GM10248 (cell line): ENCODE results near the gene MAP1LC3B2.

Experiments used
- CTCF ChIA-PET: fragments of 300-600 bp; sonication (Branson Sonifier 250); formaldehyde crosslinking; extraction: SDS; loops from one replicate; lab custom pipeline; 2021; ENCODE audit warnings: antibody characterized with exemption; lab: Yijun Ruan, JAX
- POLR2A ChIA-PET: fragments of 350-650 bp; sonication (Branson Sonifier 250); formaldehyde crosslinking; extraction: SDS; loops from one replicate; lab custom pipeline; 2020; ENCODE audit warnings: antibody characterized with exemption; lab: Yijun Ruan, JAX
- DNase-seq: peaks from one replicate; pipeline ENCODE4 v3.0.0; 2012; ENCODE audit errors: extremely low spot score
- TF ChIP-seq, protein P1 (sequence below): IDR thresholded peaks from 2 replicates; pipeline ENCODE4 v1.5.1; 2012; ENCODE audit warnings: mild to moderate bottlenecking, low read depth; ENCODE audit errors: extremely low read depth, missing control alignments, control extremely low read depth

MAP1LC3B2 gene

DNA sequence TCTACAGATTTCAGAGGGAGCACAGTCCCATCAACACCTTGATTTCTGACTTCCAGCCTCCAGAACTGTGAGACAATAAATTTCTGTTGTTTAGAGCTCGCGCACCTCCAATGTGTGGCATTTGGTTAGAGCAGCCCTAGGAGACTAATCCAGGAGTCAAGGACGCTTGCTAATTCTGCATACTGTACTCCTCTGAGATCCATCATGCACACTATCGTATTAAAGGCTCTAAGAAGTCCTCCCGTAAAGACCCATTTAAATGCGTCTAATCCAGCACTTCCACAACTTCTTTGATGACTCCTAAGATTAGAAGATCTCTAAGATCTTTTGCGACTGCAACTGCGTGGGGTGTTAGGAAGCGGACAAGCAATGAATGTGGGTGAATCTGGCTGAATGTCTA, 30.4 kb downstream of the MAP1LC3B2 start:
- ChIA-PET POLR2A (no interaction called here), CTCF (interaction anchor here (1.2 to 2.6 kb wide), 2 partner anchors 10 to 11 kb away, joined by 5 to 7 read pairs (median 5); no protein-coding TSS in a partner anchor)
- TF ChIP-seq, protein P1, sequence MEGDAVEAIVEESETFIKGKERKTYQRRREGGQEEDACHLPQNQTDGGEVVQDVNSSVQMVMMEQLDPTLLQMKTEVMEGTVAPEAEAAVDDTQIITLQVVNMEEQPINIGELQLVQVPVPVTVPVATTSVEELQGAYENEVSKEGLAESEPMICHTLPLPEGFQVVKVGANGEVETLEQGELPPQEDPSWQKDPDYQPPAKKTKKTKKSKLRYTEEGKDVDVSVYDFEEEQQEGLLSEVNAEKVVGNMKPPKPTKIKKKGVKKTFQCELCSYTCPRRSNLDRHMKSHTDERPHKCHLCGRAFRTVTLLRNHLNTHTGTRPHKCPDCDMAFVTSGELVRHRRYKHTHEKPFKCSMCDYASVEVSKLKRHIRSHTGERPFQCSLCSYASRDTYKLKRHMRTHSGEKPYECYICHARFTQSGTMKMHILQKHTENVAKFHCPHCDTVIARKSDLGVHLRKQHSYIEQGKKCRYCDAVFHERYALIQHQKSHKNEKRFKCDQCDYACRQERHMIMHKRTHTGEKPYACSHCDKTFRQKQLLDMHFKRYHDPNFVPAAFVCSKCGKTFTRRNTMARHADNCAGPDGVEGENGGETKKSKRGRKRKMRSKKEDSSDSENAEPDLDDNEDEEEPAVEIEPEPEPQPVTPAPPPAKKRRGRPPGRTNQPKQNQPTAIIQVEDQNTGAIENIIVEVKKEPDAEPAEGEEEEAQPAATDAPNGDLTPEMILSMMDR: no peak
- DNase-seq: no peak

DNA sequence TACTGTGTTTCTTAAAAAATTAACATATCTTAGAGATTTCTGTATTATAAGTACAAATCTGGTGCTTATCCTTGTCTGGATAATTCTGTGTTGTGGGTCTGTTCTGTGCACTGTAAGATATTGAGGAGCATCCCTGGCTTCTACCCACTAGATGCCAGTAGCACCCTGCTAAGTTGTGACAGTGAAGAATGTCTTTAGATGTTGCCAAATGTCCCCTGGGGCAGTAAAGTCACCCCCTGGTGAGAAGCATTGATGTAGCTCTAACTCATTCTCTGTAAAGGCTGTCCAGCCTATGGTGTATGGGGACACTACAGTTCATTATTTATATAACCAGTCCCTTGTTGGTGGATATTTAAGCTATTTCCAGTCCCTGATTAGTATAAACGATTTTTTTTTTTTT, 31.4 kb downstream of the MAP1LC3B2 start:
- POLR2A ChIA-PET: no interaction called here
- no peak for DNase-seq
- CTCF ChIA-PET: interaction anchor here (0.9 to 2.6 kb wide), 3 partner anchors 9 to 20 kb away, joined by 4 to 5 read pairs (median 5); no protein-coding TSS in a partner anchor
- TF ChIP-seq, protein P1: no peak

DNA sequence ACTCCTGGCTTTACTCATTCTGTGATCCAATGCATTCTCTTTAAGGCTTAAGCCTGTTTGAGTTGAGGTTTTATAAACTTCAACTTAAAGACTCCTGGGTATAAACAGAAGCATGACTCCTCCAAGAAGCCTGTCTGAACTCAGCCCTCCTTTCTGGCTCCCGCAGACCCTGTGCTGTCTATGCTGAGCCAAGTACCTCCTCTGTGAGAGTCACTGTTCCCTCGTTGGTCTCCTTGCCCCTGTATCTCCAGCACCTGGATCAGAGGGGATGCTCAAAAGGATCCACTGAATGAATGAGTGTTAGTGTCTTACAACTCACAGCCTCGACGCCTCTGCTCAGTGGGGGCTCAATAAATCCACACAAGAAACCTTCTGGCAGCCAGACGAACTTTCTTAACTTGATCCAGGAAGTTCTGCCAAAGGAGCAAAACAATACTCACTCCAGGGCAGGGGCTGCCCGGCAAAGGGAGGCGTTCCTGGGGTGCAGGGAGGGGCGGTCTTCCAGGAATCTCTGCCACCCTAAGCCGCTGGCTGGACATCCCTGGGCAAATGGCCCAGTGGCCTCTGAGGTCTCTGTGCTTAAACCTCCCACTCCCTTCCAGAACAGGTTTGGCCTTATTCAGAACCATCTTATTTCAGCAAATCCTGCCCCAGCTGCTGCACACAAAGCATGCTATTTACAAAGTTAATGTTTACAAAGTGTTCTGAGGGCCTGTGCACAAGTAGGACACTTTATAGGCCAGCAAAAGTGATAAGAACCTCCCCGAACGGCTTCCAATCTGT, 32.9 kb downstream of the MAP1LC3B2 start:
- ChIA-PET POLR2A (no interaction called here), CTCF (interaction anchor here (2.6 kb wide), 1 partner anchor 13 kb away, joined by 5 read pairs; no protein-coding TSS in a partner anchor)
- TF ChIP-seq, protein P1: no peak
- no peak for DNase-seq

DNA sequence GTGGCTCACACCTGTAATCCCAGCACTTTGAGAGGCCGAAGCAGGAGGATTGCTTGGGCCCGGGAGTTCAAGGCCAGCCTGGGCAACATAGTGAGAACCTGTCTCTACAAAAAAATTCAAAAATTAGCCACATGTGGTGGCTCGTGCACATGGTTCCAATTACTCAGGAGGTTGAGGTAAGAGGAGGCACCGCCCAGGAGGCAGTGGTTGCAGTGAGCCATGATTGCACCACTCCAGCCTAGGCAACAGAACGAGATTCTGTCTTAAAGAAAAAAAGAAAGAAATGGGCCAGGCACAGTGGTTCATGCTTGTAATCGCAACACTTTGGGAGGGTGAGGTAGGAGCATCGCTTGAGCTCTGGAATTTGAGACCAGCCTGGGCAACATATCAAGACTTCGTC, 33.5 kb downstream of the MAP1LC3B2 start:
- CTCF ChIA-PET: no interaction called here
- POLR2A ChIA-PET: no interaction called here
- DNase-seq: no peak
- TF ChIP-seq, protein P1: no peak

DNA sequence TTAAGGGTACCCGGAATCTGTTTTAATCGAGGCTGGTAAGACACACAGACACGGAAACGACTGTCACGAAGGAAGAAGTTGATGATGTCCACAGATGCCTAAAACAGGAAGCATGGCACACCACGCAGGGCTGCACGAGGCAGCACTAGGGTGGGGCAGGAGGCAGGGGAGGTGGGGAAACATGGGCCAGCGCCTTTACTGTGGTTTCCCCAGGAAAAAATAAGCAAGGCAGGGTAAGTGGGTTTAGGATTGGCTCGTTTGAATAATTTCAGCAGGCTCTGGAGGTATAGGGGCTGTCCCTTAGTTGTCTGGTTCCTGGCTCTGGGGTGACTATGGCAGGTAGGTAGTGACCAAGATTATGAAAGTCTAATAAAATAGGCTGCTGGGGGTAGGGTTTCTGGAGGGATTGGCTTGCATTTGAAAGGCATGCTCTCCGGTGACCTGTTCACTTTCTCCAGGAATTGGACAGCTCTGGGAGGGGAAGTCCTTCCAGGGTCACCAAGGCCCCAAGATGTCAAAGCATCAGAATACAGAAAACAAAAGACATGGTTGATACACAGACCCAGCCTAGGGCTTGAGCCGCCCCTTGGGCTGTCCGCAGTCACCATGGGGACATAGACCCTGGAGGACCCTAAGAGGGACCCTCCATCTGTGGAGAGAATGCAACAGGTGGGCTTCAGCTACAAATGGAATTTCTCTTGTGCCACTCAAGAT, 35.3 kb downstream of the MAP1LC3B2 start:
- DNase-seq: no peak
- CTCF ChIA-PET: interaction anchor here (0.9 to 1.0 kb wide), 2 partner anchors 25 to 106 kb away, joined by 3 read pairs; no protein-coding TSS in a partner anchor

DNA sequence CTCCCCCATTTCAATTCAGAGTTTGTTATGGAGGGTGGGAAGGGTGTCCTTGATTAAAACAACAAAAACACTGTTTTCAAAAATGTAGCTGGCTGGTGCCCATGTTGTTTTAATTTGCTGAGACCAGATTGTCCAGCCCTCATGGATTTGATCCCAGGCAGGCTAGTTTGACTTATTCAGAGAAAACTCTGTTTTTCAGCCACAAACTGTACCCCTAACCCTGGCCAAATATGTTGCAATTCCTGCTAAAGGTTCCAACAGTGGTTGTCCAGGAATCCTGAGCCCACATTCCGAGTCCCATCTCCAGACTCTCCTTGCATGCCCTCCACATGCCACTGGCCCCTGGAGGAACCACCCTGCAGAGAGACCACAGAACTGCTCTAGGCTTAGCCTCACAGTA, 36.0 kb downstream of the MAP1LC3B2 start:
- TF ChIP-seq, protein P1: no peak
- DNase-seq: no peak
- ChIA-PET POLR2A (no interaction called here), CTCF (interaction anchor here (1.0 kb wide), 1 partner anchor 105 kb away, joined by 3 read pairs; no protein-coding TSS in a partner anchor)

More for the DNA sequence above, 35.3 kb downstream of the MAP1LC3B2 start:
- TF ChIP-seq, protein P1: no peak
- POLR2A ChIA-PET: no interaction called here
